ENCODE results near the gene ABHD17C.
A peak's percentile ranks its signal among the peaks of the same experiment; 100 is the strongest.

Gene ABHD17C

DNA sequence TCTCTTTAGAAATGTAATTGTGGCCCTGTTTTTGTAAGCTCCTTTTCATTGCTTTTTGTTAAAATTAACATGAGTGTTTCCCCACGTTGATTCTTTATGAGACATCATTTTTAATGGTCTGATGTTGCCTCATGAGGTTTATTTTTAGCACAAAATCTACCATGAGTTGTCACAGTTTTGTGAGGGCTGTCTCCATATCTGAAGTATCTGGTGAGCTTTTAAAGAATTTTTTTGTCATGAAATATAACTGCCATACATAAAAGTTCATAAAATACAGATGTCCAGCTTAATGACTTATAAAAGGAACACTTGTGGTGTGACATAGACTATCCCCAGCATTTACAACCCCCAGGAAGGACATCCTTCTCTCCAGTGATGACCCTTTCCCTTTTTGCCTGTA lies 49.7 kb downstream of the ABHD17C start:
- no peak overlapping the region for H3K4me3 ChIP-seq (ENCODE audit: low read length)
- TF ChIP-seq, protein P1, sequence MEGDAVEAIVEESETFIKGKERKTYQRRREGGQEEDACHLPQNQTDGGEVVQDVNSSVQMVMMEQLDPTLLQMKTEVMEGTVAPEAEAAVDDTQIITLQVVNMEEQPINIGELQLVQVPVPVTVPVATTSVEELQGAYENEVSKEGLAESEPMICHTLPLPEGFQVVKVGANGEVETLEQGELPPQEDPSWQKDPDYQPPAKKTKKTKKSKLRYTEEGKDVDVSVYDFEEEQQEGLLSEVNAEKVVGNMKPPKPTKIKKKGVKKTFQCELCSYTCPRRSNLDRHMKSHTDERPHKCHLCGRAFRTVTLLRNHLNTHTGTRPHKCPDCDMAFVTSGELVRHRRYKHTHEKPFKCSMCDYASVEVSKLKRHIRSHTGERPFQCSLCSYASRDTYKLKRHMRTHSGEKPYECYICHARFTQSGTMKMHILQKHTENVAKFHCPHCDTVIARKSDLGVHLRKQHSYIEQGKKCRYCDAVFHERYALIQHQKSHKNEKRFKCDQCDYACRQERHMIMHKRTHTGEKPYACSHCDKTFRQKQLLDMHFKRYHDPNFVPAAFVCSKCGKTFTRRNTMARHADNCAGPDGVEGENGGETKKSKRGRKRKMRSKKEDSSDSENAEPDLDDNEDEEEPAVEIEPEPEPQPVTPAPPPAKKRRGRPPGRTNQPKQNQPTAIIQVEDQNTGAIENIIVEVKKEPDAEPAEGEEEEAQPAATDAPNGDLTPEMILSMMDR (IDR thresholded peaks at IDR 0.05; ENCODE audit: insufficient read depth, low read depth, low read length, missing control alignments), result no peak
- peak; percentile 10 for DNase-seq (ENCODE audit: low read depth)

DNA sequence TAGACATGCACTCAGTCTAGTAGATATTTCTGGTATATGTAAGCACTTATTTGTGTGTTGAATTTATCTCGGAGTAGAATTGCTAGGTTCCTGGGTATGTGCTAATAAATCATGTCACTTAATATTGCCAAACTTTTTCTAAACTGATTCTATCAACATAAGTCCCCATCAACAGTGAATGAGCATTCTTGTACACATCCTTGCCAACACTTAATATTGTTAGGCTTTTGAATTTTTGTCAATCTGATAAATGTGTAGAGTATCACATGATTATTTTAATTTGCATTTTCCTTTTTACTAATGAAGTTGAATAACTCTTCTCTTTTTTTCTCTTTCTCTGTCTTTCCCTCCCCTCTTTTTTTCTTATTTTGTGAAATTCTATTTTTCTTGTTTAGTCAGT lies 50.8 kb downstream of the ABHD17C start:
- DNase-seq (ENCODE audit: low read depth), result no peak
- TF ChIP-seq, protein P1 (IDR thresholded peaks at IDR 0.05; ENCODE audit: insufficient read depth, low read depth, low read length, missing control alignments), result no peak
- H3K4me3 ChIP-seq (ENCODE audit: low read length), result no peak overlapping the region

DNA sequence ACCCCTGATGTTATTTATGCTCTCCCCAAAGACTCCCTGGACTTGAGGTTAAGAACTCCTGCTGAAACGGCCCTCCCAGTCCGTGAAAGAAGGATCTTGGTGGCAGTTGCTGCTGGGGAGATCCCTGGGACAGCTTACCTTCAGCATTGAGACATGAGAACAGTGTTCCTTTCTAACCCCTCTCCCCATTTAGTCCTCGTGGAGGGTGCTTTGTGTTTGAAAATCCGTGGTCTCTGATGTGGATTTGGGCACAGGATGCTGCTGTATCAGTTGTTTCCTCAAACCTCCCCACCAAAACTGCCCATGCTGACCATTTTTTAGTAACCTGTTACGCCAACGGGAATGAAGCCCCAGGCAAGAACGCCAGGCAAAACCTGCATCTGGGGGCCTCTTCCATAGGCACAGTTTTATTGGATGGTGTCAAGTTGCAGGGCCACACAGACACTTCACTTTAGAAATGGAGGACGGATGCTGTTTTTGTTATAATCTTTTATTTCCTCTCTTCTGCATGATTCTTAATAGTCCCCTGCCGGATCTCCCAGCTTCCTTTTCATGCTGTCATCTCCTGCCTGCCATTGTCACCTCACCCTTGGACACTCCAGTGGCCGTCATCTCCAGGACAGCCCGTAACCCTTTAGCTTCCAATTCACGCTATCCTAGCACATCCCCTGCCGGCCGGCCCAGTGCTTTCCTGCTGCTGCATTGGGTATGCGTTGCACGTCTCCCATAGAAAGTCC lies 52.4 kb downstream of the ABHD17C start:
- DNase-seq (ENCODE audit: low read depth), result no peak
- TF ChIP-seq, protein P1 (IDR thresholded peaks at IDR 0.05; ENCODE audit: insufficient read depth, low read depth, low read length, missing control alignments), result no peak
- no peak overlapping the region for H3K4me3 ChIP-seq (ENCODE audit: low read length)

DNA sequence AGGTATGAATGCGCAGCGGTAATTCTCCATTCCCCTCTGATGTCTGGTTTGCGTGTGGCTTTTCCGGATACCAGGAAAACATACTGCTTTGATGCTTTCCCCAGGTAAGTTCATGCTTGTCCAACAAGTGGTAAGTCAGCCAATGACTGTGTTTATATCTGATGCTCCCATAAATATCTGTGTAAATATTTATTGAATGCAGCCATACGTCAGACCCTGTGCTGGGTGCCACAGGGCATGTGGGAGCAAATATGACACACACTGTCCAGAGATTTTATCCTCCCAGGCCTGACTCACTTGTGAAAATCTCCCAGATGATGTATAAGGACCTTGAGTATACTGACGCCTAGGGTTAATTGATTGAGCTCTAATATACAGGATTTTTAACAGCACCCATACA lies 54.5 kb downstream of the ABHD17C start:
- H3K4me3 ChIP-seq (ENCODE audit: low read length), result no peak overlapping the region
- TF ChIP-seq, protein P1 (IDR thresholded peaks at IDR 0.05; ENCODE audit: insufficient read depth, low read depth, low read length, missing control alignments), result no peak
- DNase-seq (ENCODE audit: low read depth), result peak; percentile 82

DNA sequence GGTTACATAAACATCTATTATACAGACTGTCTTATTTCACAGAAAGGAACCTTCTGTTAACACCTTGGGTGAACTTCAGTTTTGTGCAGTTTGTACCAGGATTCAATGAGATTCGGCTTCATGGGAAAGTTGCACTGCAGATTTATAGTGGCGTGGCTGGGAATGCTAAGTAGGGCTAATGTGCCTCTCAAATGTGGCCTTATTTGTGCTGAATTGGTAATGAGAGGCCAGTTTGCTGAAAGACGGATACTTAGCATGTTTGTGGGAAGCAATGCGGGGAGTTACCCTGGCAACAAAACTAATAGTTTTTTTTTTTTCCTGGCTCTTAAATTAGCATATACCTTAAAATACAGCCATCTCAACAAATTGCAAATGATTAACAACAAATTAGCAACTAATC lies 55.5 kb downstream of the ABHD17C start:
- DNase-seq (ENCODE audit: low read depth), result no peak
- TF ChIP-seq, protein P1 (IDR thresholded peaks at IDR 0.05; ENCODE audit: insufficient read depth, low read depth, low read length, missing control alignments), result no peak
- no peak overlapping the region for H3K4me3 ChIP-seq (ENCODE audit: low read length)

DNA sequence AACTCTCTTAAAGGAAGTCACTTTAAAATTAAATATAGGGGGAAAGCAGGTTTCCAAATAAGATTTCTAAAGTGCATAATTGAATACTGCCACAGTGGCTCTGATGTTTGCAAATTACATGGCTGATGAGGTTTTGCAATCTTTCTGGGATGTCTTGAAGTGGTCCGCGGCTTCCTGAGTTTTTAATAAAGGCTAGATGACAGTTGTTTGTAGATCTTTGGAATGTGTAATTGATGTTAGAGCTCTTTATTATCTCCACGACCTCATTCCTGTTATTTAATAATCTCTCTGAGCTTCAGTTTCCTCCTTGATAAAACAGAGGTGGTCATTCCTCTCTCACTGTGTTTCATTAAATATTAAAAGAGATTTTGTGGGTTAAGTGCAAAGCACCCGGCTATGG lies 57.1 kb downstream of the ABHD17C start:
- TF ChIP-seq, protein P1 (IDR thresholded peaks at IDR 0.05; ENCODE audit: insufficient read depth, low read depth, low read length, missing control alignments), result no peak
- H3K4me3 ChIP-seq (ENCODE audit: low read length), result no peak overlapping the region
- no peak for DNase-seq (ENCODE audit: low read depth)

DNA sequence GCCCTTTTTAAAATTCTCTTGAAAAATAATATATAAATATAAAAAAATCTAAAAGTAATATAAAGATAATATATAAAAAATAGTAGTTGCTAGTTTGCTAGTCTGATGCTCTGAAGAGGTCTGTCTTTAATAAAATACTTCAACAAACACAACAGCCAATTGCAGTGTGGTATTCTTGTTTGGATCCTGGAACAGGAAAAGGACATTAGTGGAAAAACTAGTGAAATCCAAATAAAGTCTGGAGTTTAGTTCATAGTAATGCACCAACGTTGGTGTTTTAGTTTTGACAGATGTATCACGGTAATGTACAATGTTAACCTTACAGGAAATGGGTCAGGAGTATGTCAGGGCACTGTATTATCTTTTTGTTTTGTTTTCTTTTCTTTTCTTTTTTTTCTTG lies 58.1 kb downstream of the ABHD17C start:
- no peak for DNase-seq (ENCODE audit: low read depth)
- H3K4me3 ChIP-seq (ENCODE audit: low read length), result no peak overlapping the region
- TF ChIP-seq, protein P1 (IDR thresholded peaks at IDR 0.05; ENCODE audit: insufficient read depth, low read depth, low read length, missing control alignments), result no peak
